Ishikawa (cell line): Measurements from ENCODE around the gene TRIM4.

Source experiments
- EGR1 ChIP-seq: IDR thresholded peaks from 2 replicates; pipeline ENCODE4 v1.6.1; 2012
- EP300 ChIP-seq: IDR thresholded peaks from 2 replicates; pipeline ENCODE4 v1.6.1; 2012; ENCODE audit warnings: borderline replicate concordance
- FOXM1 ChIP-seq: IDR thresholded peaks from 2 replicates; pipeline ENCODE4 v1.6.1; 2012; ENCODE audit warnings: low read depth, borderline replicate concordance
- MAX ChIP-seq: IDR thresholded peaks from 2 replicates; pipeline ENCODE4 v1.6.1; 2012
- NFIC ChIP-seq: IDR thresholded peaks from 2 replicates; pipeline ENCODE4 v1.6.1; 2012
- RAD21 ChIP-seq: IDR thresholded peaks from 2 replicates; pipeline ENCODE4 v1.6.1; 2012; ENCODE audit warnings: low read depth
- REST ChIP-seq: IDR thresholded peaks from 2 replicates; pipeline ENCODE4 v1.6.1; 2012; ENCODE audit warnings: low read depth, mild to moderate bottlenecking
- TAF1 ChIP-seq: IDR thresholded peaks from 2 replicates; pipeline ENCODE4 v1.6.1; 2012; ENCODE audit warnings: low read depth, mild to moderate bottlenecking
- TCF12 ChIP-seq: IDR thresholded peaks from 2 replicates; pipeline ENCODE4 v1.6.1; 2012; ENCODE audit warnings: low read depth
- TEAD4 ChIP-seq: IDR thresholded peaks from 2 replicates; pipeline ENCODE4 v1.6.1; 2012
- USF1 ChIP-seq: IDR thresholded peaks from 2 replicates; pipeline ENCODE4 v1.6.1; 2012
- YY1 ChIP-seq: IDR thresholded peaks from 2 replicates; pipeline ENCODE4 v1.6.1; 2012; ENCODE audit warnings: low read depth

DNA sequence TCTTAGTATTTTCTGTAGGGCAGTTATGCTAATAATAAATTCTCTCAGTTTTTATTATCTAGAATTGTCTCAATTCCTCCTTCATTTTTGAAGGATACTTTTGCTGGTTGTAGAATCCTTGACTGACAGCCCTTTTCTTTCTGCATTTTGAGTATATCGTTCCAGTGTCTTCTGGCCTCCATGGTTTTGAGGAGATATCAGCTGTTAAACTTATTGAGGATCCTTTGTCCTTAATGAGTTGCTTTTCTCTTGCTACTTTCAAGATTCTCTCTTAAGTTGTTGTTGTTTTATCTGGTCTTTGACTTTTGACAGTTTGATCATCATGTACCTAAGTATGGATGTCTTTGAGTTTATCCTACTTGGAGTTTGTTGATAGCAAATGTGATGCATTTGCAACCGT lies 19.0 kb upstream of the TRIM4 start:
- TF ChIP-seq TEAD4 (no peak), TAF1 (no peak), USF1 (no peak), MAX (no peak), YY1 (no peak), REST (no peak), FOXM1 (no peak), EP300 (no peak), RAD21 (no peak), EGR1 (no peak), TCF12 (no peak), NFIC (no peak)
